ENCODE results near the gene SYTL3.

GRCh38 chr6:158686311-158686710 is 36.5 kb downstream of the SYTL3 start:
- TF ChIP-seq SIN3A (IDR thresholded peaks at IDR 0.05; ENCODE audit: borderline replicate concordance, low read depth, low read length) (no peak), CTCF (IDR thresholded peaks at IDR 0.05) (no peak), POLR2AphosphoS5 (IDR thresholded peaks at IDR 0.05; ENCODE audit: low read depth, low read length) (no peak), YY1 (IDR thresholded peaks at IDR 0.05; ENCODE audit: low read depth) (no peak), USF2 (IDR thresholded peaks at IDR 0.05; ENCODE audit: borderline replicate concordance, low read depth, low read length) (no peak), TCF12 (IDR thresholded peaks at IDR 0.05) (no peak), TEAD4 (IDR thresholded peaks at IDR 0.05; ENCODE audit: borderline replicate concordance, insufficient read depth) (no peak)
